Subcutaneous adipose tissue (tissue), 4 donors: Measurements from ENCODE around the gene JAKMIP1. TPM values are rescaled to one million over a fixed set of nuclear protein-coding genes. Genes with fewer than 3 reads are reported as not detected.

Experiments used
- CTCF ChIP-seq: fragments of 450-650 bp; IDR thresholded peaks from one replicate; pipeline ENCODE4 v1.5.1; 2016; ENCODE audit warnings: low read depth, mild to moderate bottlenecking, control low read depth, antibody characterized with exemption, moderate library complexity
- total RNA-seq, 4 donors: library from RNA; depleted of rRNA; stranded (reverse); fragments of >200 nt; gene quantifications; one replicate each; pipeline ENCODE4 v1.1.0, GENCODE V29; 2016

JAKMIP1 gene
- total RNA-seq, 4 donors from 2014 or later: 0.33 to 0.88 (median 0.36) TPM

- TF ChIP-seq CTCF: no peak
Measured at GRCh38 chr4:6231663-6232165, 31.4 kb upstream of the JAKMIP1 start.

GRCh38 chr4:6230827-6231662 is 30.7 kb upstream of the JAKMIP1 start:
- TF ChIP-seq CTCF: no peak

- TF ChIP-seq CTCF: no peak
Measured at GRCh38 chr4:6230502-6230785, 30.1 kb upstream of the JAKMIP1 start.

- no peak for TF ChIP-seq CTCF
Measured at GRCh38 chr4:6229671-6230501, 29.5 kb upstream of the JAKMIP1 start.

GRCh38 chr4:6229095-6229494 is 28.7 kb upstream of the JAKMIP1 start:
- TF ChIP-seq CTCF: no peak

GRCh38 chr4:6228158-6229067 is 28.1 kb upstream of the JAKMIP1 start:
- no peak for TF ChIP-seq CTCF
